OCI-LY3 (cell line): ENCODE data around the gene SETBP1.

ENCODE experiments used
- CTCF ChIP-seq: fragments of 200-600, 300-600 bp; sonication (generic); IDR thresholded peaks from 2 replicates; pipeline ENCODE4 v1.5.1; 2014; ENCODE audit warnings: antibody characterized with exemption, low read length, low read depth
- EZH2phosphoT487 ChIP-seq: fragments of 200-600 bp; shearing (Covaris generic); IDR thresholded peaks from 2 replicates; pipeline ENCODE4 v1.6.1; 2018; ENCODE audit warnings: antibody characterized with exemption, mixed run types, low read depth

GRCh38 chr18:44950685-44951195 lies 270.1 kb downstream of the SETBP1 start:
- TF ChIP-seq CTCF (no peak), EZH2phosphoT487 (no peak)
